Astrocyte (in vitro differentiated cells and primary cell): ENCODE measurements around the gene PCCA.

Experiments used
- CTCF ChIP-seq: IDR thresholded peaks from 2 replicates; pipeline ENCODE4 v1.5.1; 2011; ENCODE audit warnings: low read depth, mild to moderate bottlenecking, inconsistent platforms, low read length, moderate library complexity; ENCODE audit not compliant: insufficient read depth
- EZH2 ChIP-seq: IDR thresholded peaks from 2 replicates; pipeline ENCODE4 v1.6.1; 2012; ENCODE audit warnings: mild to moderate bottlenecking, low read length, inconsistent platforms; ENCODE audit not compliant: insufficient read depth

GRCh38 chr13:100510208-100510957 lies 421.5 kb downstream of the PCCA start:
- TF ChIP-seq CTCF, result no peak
- no peak for TF ChIP-seq EZH2
